Heart right ventricle (tissue), 16 donors: ENCODE data around the gene KYNU. TPM values are rescaled to one million over a fixed set of nuclear protein-coding genes. Genes with fewer than 3 reads are reported as not detected.

Experiments used
- ATAC-seq, 8 donors: fragments of 200-7000 bp; cut with Tn5 transposase; one replicate each; pipeline ENCODE4 v1.9.1; 2020; ENCODE audit warnings: mild to moderate bottlenecking in 8 of 8, moderate library complexity in 8 of 8, moderate number of reproducible peaks in 1 of 8
- DNase-seq, 2 donors: peaks; one replicate each; pipeline ENCODE4 v3.0.0-alpha.2; 2020
- H3K27ac ChIP-seq, 10 donors: fragments of 200-600 bp; sonication (generic) in 2 of 10; one replicate each; pipeline versions ENCODE4 v1.5.0 to v1.8.0; 2020 to 2022; ENCODE audit warnings: mild to moderate bottlenecking in 3 of 10
- H3K27me3 ChIP-seq, 7 donors: fragments of 200-600 bp; one replicate each; pipeline ENCODE4 v1.8.0; 2021 to 2022; ENCODE audit warnings: mild to moderate bottlenecking in 2 of 7
- H3K36me3 ChIP-seq, 9 donors: fragments of 200-600 bp; sonication (generic) in 1 of 9; one replicate each; pipeline versions ENCODE4 v1.5.0 to v1.8.0; 2020 to 2022; ENCODE audit warnings: mild to moderate bottlenecking in 2 of 9
- H3K4me1 ChIP-seq, 9 donors: fragments of 200-600 bp; sonication (generic) in 1 of 9; one replicate each; pipeline versions ENCODE4 v1.5.0 to v1.8.0; 2020 to 2022; ENCODE audit warnings: mild to moderate bottlenecking in 4 of 9
- H3K4me3 ChIP-seq, 10 donors: fragments of 200-600 bp; sonication (generic) in 2 of 10; one replicate each; pipeline versions ENCODE4 v1.5.0 to v1.8.0; 2020 to 2022; ENCODE audit warnings: mild to moderate bottlenecking in 7 of 10, moderate library complexity in 2 of 10
- H3K9me3 ChIP-seq, 11 donors: fragments of 200-600 bp in 10 of 11; sonication (generic) in 2 of 11; one replicate each; pipeline versions ENCODE4 v1.5.0 to v1.8.0; 2013 to 2022; ENCODE audit warnings: mild to moderate bottlenecking in 2 of 11, control low read depth in 1 of 11, moderate library complexity in 1 of 11
- CTCF ChIP-seq, 9 donors: fragments of 200-600 bp; sonication (generic) in 2 of 9; IDR thresholded peaks; one replicate each; pipeline versions ENCODE4 v1.5.0 to v1.8.0; 2021 to 2022; ENCODE audit warnings: antibody characterized with exemption in 9 of 9, mild to moderate bottlenecking in 5 of 9, moderate library complexity in 1 of 9
- WGBS, 2 donors: extraction: QIAGEN DNeasy Blood & Tissue Kit; methylation state at CpG; one replicate each; pipeline ENCODE4 v1.1.7; 2013; ENCODE audit warnings: inconsistent platforms in 1 of 2; 5-methylcytosine and 5-hydroxymethylcytosine counted together
- intact Hi-C, 10 donors: fragments of 100-400 bp; cut with DNase I; formaldehyde crosslinking; loops; one replicate each; pipeline versions ENCODE4 v1.11.1 to v1.14.2; 2022
- polyA plus RNA-seq, 2 donors: library from polyadenylated mRNA; stranded (reverse); fragments of 200-250 nt; gene quantifications; one replicate each; pipeline ENCODE4 v1.2.3, GENCODE V29; 2013
- total RNA-seq, 10 donors: library from RNA; stranded (reverse); fragmentation: NEBNext Ultra II Directional in 3 of 10; extraction: Animal tissue kit (Norgen Biotek cat#: 25700) in 3 of 10; gene quantifications; one replicate each; pipeline versions ENCODE4 v1.2.1 to v1.2.4, GENCODE V29; 2021 to 2023
- donor health status: Arrhythmogenic right ventricular cardiomyopathy.
- donor health status: ischemic (EF 13 %, LVEDD 7.1; RV severe dilation, severe dysfunction).
- donor health status: healthy with polysubstance abuse.
- donor health status: DM: no; HTN: yes; CAD: no.
- donor health status: DM: no; HTN: no; CAD: no.
- donor health status: ischemic (EF 25% LVEDD 6.9; RV normal size, moderate dysfunction).
- donor health status: ischemic (EF 25% LVEDD 5.7; RV mildly dilated, moderate dysfunction).
- donor health status: healthy.
- donor health status: DM: yes; HTN: yes; CAD: no.
- donor health status: Ischemic cardiomyopathy.
- donor health status: ischemic (EF 35%, LVEDD 5.7; RV mildly dilated, moderate dysfunction).
- donor health status: nonischemic (EF 11% LVEDD 7.7; RV severe dilation, severe dysfunction).
- donor health status: DM: yes; HTN: yes; CAD: no.
- donor health status: PGD.
- donor health status: ischemic (EF 29% LVEDD 5.4; RV normal size, mild dysfunction).
- donor health status: nonischemic (EF 23%, LVEDD 6.1; RV moderate dilation, normal function).

Gene KYNU
- total and polyA plus RNA-seq, 12 donors, result 0.07 to 9.5 (median 0.78) TPM

GRCh38 chr2:142933916-142934315 lies 56.5 kb downstream of the KYNU start:
- Histone ChIP-seq H3K4me1 (no peaks in the 10 kb centered on the region), H3K36me3 (peaks cover 0 to 3% (median 0%) of the 10 kb centered on the region in 9 donors), H3K27ac (no peak overlapping the region), H3K9me3 (no peaks in the 10 kb centered on the region), H3K4me3 (no peak overlapping the region), H3K27me3 (no peaks in the 10 kb centered on the region)
- no peak for DNase-seq
- intact Hi-C loops, result no loop called here
- 94 to 97% methylated on average over 5 of the region's 5 CpGs for WGBS, 2 donors
- TF ChIP-seq CTCF (IDR thresholded peaks at IDR 0.05), result no peak
- no peak for ATAC-seq

GRCh38 chr2:142935563-142936089 lies 58.2 kb downstream of the KYNU start:
- no peaks in the 10 kb centered on the region for H3K4me1 ChIP-seq
- WGBS, 2 donors, result 90 to 91% methylated on average over 10 of the region's 10 CpGs
- intact Hi-C loops, result no loop called here
- DNase-seq (no peak), ATAC-seq (no peak)
- H3K27me3 ChIP-seq, result no peaks in the 10 kb centered on the region
- H3K4me3 ChIP-seq, result no peak overlapping the region
- H3K9me3 ChIP-seq, result no peaks in the 10 kb centered on the region
- TF ChIP-seq CTCF (IDR thresholded peaks at IDR 0.05), result no peak
- peaks cover 0 to 3% (median 0%) of the 10 kb centered on the region in 9 donors for H3K36me3 ChIP-seq
- H3K27ac ChIP-seq, result no peak overlapping the region

GRCh38 chr2:142936629-142937028 lies 59.2 kb downstream of the KYNU start:
- DNase-seq, result no peak
- H3K9me3 ChIP-seq, result no peaks in the 10 kb centered on the region
- intact Hi-C loops, result no loop called here
- H3K4me3 ChIP-seq, result no peak overlapping the region
- no peaks in the 10 kb centered on the region for H3K4me1 ChIP-seq
- peaks cover 0 to 3% (median 0%) of the 10 kb centered on the region in 9 donors for H3K36me3 ChIP-seq
- H3K27me3 ChIP-seq, result no peaks in the 10 kb centered on the region
- H3K27ac ChIP-seq, result no peak overlapping the region
- ATAC-seq, result no peak
- no peak for TF ChIP-seq CTCF (IDR thresholded peaks at IDR 0.05)
- WGBS, 2 donors, result 91 to 92% methylated on average over 7 of the region's 7 CpGs

GRCh38 chr2:142937347-142937746 lies 59.9 kb downstream of the KYNU start:
- no peak overlapping the region for H3K4me3 ChIP-seq
- no peaks in the 10 kb centered on the region for H3K4me1 ChIP-seq
- no peak overlapping the region for H3K27ac ChIP-seq
- WGBS, 2 donors, result 65 to 68% methylated on average over 3 of the region's 3 CpGs
- ATAC-seq (no peak), DNase-seq (no peak)
- no peak for TF ChIP-seq CTCF (IDR thresholded peaks at IDR 0.05)
- H3K9me3 ChIP-seq, result no peaks in the 10 kb centered on the region
- intact Hi-C loops, result no loop called here
- H3K27me3 ChIP-seq, result no peaks in the 10 kb centered on the region
- H3K36me3 ChIP-seq, result no peaks in the 10 kb centered on the region
